Suprapubic skin (tissue), 4 donors: Measurements from ENCODE around the gene CBARP. TPM values are rescaled to one million over a fixed set of nuclear protein-coding genes. Genes with fewer than 3 reads are reported as not detected.

Source experiments
- DNase-seq, 2 donors: peaks; one replicate each; pipeline ENCODE4 v3.0.0-alpha.2; 2019; ENCODE audit warnings: low spot score in 2 of 2
- H3K27ac ChIP-seq: fragments of 200-600 bp; sonication (generic); one replicate; pipeline ENCODE4 v1.5.1; 2019
- H3K27me3 ChIP-seq: fragments of 200-600 bp; sonication (generic); one replicate; pipeline ENCODE4 v1.5.1; 2019
- H3K36me3 ChIP-seq: fragments of 200-600 bp; sonication (generic); one replicate; pipeline ENCODE4 v1.5.1; 2019
- H3K4me1 ChIP-seq: fragments of 200-600 bp; sonication (generic); one replicate; pipeline ENCODE4 v1.5.1; 2019
- H3K4me3 ChIP-seq: fragments of 200-600 bp; sonication (generic); one replicate; pipeline ENCODE4 v1.5.1; 2019; ENCODE audit warnings: mild to moderate bottlenecking
- H3K9me3 ChIP-seq: fragments of 200-600 bp; sonication (generic); one replicate; pipeline ENCODE4 v1.5.1; 2019
- EP300 ChIP-seq: sonication (generic); formaldehyde crosslinking; IDR thresholded peaks from one replicate; pipeline ENCODE4 v1.6.1; 2017; ENCODE audit warnings: antibody characterized with exemption
- POLR2A ChIP-seq, 2 donors: fragments of 450-650 bp; IDR thresholded peaks; one replicate each; pipeline ENCODE4 v1.6.1; 2017; ENCODE audit warnings: antibody characterized with exemption in 2 of 2, mild to moderate bottlenecking in 2 of 2, moderate library complexity in 2 of 2
- POLR2AphosphoS5 ChIP-seq, 3 donors: sonication (generic); formaldehyde crosslinking; IDR thresholded peaks; one replicate each; pipeline ENCODE4 v1.6.1; 2017; ENCODE audit warnings: antibody characterized with exemption in 3 of 3
- WGBS: methylation state at CpG from one replicate; pipeline ENCODE4 v1.1.5; 2018; 5-methylcytosine and 5-hydroxymethylcytosine counted together
- total RNA-seq, 4 donors: library from RNA; depleted of rRNA; stranded (reverse); fragments of >200 nt; gene quantifications; one replicate each; pipeline ENCODE4 v1.1.0, GENCODE V29; 2016
- TF ChIP-seq, protein P1 (sequence below), 2 donors: fragments of 200-600 bp in 1 of 2; fragments of 450-650 bp in 1 of 2; sonication (generic) in 1 of 2; IDR thresholded peaks; one replicate each; pipeline ENCODE4 v1.5.1; 2016 to 2019; ENCODE audit warnings: antibody characterized with exemption in 2 of 2, mild to moderate bottlenecking in 1 of 2, moderate library complexity in 1 of 2

The CBARP gene
- total RNA-seq, 4 donors from 2014 or later, result 2.9 to 8.6 (median 5.1) TPM

DNA sequence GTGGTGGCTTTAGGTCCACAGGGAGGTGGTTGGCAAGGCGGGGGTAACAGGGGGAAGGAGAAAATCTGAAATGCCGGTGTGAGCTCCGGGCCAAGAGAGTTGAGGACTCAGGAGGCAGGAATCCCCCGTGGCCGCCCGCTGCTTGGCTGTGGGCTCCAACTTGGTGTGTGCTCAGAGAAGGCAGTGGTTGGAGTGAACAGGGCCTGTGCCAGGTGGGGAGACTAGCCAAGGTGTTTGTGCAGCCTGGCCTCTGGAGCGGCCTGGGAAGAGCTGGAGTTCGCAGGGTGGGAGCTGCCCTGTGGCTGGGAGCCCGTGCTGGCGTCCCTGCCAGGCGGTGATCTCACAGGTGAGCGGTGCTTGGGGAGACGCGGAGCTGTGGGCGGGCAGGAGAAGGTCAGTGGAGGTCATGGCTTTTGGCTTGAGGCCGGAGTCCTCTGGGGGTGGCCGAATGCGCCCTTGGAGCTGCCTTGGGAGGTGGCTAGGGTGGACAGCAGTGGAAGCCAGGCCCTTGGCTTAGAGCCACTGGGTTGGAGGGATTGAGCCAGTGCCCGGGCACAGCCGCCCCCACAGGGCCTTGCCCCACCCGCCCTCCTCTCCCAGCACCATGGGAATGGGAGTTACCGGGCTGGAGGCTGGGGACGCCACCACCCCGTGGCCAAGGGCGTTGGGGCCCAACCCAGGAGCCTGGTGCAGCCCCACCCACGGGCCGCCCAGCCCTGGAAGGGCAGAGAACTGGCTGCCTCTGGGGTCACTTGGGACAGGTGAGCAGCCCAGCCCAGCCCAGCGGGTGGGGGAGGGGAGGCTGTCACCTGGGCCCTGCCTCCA is 24.2 kb upstream of the CBARP start:
- H3K4me1 ChIP-seq, result peaks cover 94% of the 10 kb centered on the region
- peak overlapping the region; percentile 59 for H3K4me3 ChIP-seq
- H3K36me3 ChIP-seq, result peaks cover 12% of the 10 kb centered on the region
- H3K27ac ChIP-seq, result peak overlapping the region; percentile 92
- no peaks in the 10 kb centered on the region for H3K9me3 ChIP-seq
- DNase-seq, result peak in 1 of 2 donors; percentile 88
- no peaks in the 10 kb centered on the region for H3K27me3 ChIP-seq
- 18% methylated on average over 15 of the region's 28 CpGs for WGBS
- TF ChIP-seq POLR2A (IDR thresholded peaks at IDR 0.05) (no peak), POLR2AphosphoS5 (IDR thresholded peaks at IDR 0.05) (peak in 1 of 3 donors; percentile 25)

DNA sequence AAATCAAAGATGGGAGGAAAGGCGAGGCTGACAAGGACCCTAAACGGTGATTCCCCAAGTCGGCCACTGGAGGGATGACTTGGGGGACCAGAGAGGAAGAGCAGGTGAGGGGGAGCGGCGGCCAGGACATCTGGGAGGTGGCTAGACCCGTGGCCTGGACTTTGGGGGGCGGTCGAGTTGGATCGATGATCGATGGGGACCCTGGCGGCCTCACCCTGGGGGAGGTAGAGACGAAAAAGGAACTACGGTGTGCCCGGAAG is 23.7 kb upstream of the CBARP start:
- no peak for DNase-seq
- no peaks in the 10 kb centered on the region for H3K9me3 ChIP-seq
- peaks cover 92% of the 10 kb centered on the region for H3K4me1 ChIP-seq
- no peak for TF ChIP-seq EP300
- TF ChIP-seq POLR2A (IDR thresholded peaks at IDR 0.05), result no peak
- TF ChIP-seq, protein P1, sequence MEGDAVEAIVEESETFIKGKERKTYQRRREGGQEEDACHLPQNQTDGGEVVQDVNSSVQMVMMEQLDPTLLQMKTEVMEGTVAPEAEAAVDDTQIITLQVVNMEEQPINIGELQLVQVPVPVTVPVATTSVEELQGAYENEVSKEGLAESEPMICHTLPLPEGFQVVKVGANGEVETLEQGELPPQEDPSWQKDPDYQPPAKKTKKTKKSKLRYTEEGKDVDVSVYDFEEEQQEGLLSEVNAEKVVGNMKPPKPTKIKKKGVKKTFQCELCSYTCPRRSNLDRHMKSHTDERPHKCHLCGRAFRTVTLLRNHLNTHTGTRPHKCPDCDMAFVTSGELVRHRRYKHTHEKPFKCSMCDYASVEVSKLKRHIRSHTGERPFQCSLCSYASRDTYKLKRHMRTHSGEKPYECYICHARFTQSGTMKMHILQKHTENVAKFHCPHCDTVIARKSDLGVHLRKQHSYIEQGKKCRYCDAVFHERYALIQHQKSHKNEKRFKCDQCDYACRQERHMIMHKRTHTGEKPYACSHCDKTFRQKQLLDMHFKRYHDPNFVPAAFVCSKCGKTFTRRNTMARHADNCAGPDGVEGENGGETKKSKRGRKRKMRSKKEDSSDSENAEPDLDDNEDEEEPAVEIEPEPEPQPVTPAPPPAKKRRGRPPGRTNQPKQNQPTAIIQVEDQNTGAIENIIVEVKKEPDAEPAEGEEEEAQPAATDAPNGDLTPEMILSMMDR (IDR thresholded peaks at IDR 0.05), result no peak
- no peak for TF ChIP-seq POLR2AphosphoS5 (IDR thresholded peaks at IDR 0.05)
- peaks cover 18% of the 10 kb centered on the region for H3K36me3 ChIP-seq
- no peaks in the 10 kb centered on the region for H3K27me3 ChIP-seq
- H3K27ac ChIP-seq, result peak overlapping the region; percentile 92
- H3K4me3 ChIP-seq, result peak overlapping the region; percentile 59
- WGBS, result 7% methylated on average over 14 of the region's 14 CpGs

DNA sequence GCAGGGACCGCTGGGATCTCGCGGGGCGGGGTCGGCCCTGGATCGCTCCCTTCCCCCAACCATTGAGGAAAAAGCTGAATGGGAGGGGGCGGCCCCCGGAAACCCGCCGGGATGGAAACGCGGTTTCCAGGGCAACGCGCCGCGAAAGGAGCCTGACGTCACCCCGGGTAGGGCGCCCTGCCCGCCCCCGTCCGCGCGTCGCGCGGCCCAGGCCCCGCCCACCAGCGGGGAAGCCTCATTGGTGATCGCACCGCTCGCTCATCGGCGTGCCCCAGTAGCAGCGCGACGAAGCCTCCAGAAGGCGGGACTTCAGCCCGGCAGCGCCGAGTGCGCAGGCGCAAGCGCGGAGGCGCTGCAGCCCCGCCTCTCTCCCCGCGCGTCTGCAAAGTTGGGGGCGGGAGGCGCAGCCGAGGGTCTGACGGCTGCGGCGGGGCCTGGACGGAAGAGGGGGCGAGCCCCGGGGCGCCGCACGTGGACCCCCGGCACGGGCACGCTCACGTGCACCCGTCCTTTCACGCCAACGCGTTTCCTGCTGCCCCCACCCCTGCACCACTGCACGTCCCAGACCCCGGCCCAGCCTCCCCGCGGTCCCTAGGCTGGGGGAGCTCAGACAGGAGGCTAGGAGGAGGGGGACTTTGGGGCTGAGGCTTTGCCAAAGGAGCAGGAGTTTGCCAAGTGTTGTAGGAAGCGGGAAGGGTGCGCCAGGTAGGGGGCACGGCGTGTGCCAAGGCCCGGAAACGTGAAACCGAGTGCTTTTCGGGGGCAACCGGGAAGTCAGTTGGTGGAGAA is 23.1 kb upstream of the CBARP start:
- Histone ChIP-seq H3K4me1 (peaks cover 89% of the 10 kb centered on the region), H3K27me3 (no peaks in the 10 kb centered on the region), H3K27ac (peak overlapping the region; percentile 92), H3K9me3 (no peaks in the 10 kb centered on the region), H3K36me3 (peaks cover 23% of the 10 kb centered on the region), H3K4me3 (peak overlapping the region; percentile 59)
- DNase-seq, result peak; percentile 97
- WGBS, result 1% methylated on average over 26 of the region's 83 CpGs
- TF ChIP-seq EP300, result no peak
- TF ChIP-seq, protein P1 (IDR thresholded peaks at IDR 0.05), result no peak
- peak in 1 of 2 donors; percentile 29 for TF ChIP-seq POLR2A (IDR thresholded peaks at IDR 0.05)
- TF ChIP-seq POLR2AphosphoS5 (IDR thresholded peaks at IDR 0.05), result peak in 1 of 3 donors; percentile 38

DNA sequence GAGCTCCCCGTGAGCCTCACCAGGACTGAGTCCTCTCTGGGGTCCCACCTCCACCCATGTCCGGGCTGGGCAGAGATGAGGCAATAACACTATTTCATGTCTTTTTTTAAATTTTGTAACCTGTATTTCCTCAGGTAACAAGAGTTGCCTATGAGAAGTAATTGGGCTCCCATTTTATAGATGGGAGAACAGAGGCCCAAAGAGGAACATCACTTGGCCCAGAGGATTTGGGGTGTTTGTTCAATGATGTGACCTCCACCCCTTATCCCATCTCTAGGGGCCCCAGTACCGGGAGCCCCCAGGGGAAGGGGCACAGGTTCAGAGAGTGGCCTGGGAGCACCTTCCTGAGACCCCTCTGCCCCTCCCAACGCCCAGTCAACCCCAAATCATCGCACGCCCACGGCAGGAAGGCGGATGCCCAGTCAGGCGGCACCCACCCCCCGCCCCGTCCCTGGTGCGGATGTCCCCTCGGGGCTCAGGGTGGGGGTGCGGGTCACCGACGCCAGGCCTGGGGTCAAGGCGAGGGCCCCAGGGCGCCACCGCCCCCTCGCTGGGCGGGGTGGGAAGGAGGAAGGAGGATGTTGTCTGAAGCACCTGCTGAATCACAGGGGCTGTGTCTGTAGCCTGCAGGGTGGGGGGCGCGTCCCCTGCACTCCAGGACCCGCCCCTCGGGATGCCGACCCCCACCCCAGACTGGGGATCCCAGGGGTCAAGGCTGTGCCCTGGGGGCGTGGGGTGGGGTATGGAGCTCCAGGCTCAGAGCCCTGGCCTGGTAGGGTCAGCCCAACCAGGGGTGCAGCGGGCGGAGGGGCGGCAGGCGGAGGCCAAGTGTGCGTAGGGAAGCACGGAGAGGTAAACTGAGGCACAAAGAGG is 22.3 kb upstream of the CBARP start:
- no peaks in the 10 kb centered on the region for H3K9me3 ChIP-seq
- no peaks in the 10 kb centered on the region for H3K27me3 ChIP-seq
- TF ChIP-seq EP300, result no peak
- peak in 1 of 3 donors; percentile 24 for TF ChIP-seq POLR2AphosphoS5 (IDR thresholded peaks at IDR 0.05)
- TF ChIP-seq, protein P1 (IDR thresholded peaks at IDR 0.05), result no peak
- H3K4me1 ChIP-seq, result peaks cover 89% of the 10 kb centered on the region
- no peak for DNase-seq
- H3K36me3 ChIP-seq, result peaks cover 31% of the 10 kb centered on the region
- peak overlapping the region; percentile 59 for H3K4me3 ChIP-seq
- H3K27ac ChIP-seq, result peak overlapping the region; percentile 92
- WGBS, result 6% methylated on average over 16 of the region's 33 CpGs

DNA sequence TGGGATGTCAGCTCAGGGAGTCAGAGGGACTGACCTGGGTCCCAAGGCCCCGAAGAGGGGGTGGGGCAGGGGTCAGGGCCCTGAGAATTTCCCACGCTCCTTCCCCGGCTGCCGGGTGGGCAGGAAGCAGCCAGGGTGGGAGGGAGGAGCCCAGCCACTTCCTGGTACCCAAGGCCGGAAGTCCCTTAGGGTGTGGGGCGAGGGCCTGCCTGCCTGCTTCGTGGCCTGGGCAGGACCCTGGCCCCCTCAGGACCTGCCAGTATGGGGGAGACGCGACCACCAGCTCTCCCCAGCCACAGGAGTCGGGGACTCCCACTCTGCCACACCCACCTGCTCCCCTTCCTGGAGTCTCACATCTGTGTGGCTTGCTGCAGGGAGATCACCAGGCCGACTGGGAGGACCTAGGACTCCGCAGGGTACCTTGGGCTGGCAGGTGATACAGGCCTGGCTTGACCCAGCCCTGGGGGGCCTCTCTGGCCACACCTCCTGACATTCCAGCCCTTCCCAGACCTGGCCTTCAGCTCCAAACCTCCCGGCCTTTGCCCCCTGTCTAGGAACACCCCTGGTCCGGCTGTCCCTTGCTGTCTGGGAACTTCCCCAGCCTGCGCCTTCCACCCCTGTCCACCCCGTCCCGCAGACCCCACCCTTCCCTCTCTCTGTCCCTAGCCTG is 21.5 kb upstream of the CBARP start:
- TF ChIP-seq POLR2AphosphoS5 (IDR thresholded peaks at IDR 0.05), result peak in 1 of 3 donors; percentile 78
- peak in 1 of 2 donors; percentile 29 for TF ChIP-seq POLR2A (IDR thresholded peaks at IDR 0.05)
- TF ChIP-seq, protein P1 (IDR thresholded peaks at IDR 0.05), result no peak
- no peak for TF ChIP-seq EP300
- peak overlapping the region; percentile 31 for H3K4me3 ChIP-seq
- WGBS, result 17% methylated on average over 6 of the region's 17 CpGs

More for the DNA sequence above, 21.5 kb upstream of the CBARP start:
- H3K9me3 ChIP-seq, result no peaks in the 10 kb centered on the region
- peaks cover 89% of the 10 kb centered on the region for H3K4me1 ChIP-seq
- H3K36me3 ChIP-seq, result peaks cover 39% of the 10 kb centered on the region
- H3K27me3 ChIP-seq, result no peaks in the 10 kb centered on the region
- DNase-seq, result peak in 1 of 2 donors; percentile 89
- peak overlapping the region; percentile 92 for H3K27ac ChIP-seq
